Natural killer cell treated with Interleukin-12 subunit alpha and Interleukin-12 subunit beta and Interleukin-15 and Interleukin-18, amount 100 ng/mL, for 72 hours (primary cell): ENCODE measurements around the gene GFAP. TPM values are rescaled to one million over a fixed set of nuclear protein-coding genes. Genes with fewer than 3 reads are reported as not detected.
A peak's percentile ranks its signal among the peaks of the same experiment; 100 is the strongest.

Experiments
- ATAC-seq, 2 donors: fragments of 150-1000 bp; cut with Tn5 transposase in 1 of 2; sonication (Bioruptor Pico), chemical (Tn5 transposase) in 1 of 2; 2 replicates each; pipeline ENCODE4 v1.10.0; 2021
- DNase-seq: peaks from one replicate; pipeline ENCODE4 v3.0.0; 2022; ENCODE audit warnings: low spot score
- H3K27ac Mint-ChIP-seq, 2 donors: 1 replicate in 1 of 2; 2 replicates in 1 of 2; pipeline ENCODE4 v1.8.0; 2022; ENCODE audit warnings: mixed read lengths in 2 of 2, mild to moderate bottlenecking in 1 of 2, moderate library complexity in 1 of 2
- H3K27me3 Mint-ChIP-seq, 2 donors: 1 replicate in 1 of 2; 2 replicates in 1 of 2; pipeline ENCODE4 v1.8.0; 2022; ENCODE audit warnings: mixed read lengths in 2 of 2
- H3K36me3 Mint-ChIP-seq: one replicate; pipeline ENCODE4 v1.8.0; 2022; ENCODE audit warnings: mixed read lengths
- H3K4me1 Mint-ChIP-seq, 2 donors: 1 replicate in 1 of 2; 2 replicates in 1 of 2; pipeline ENCODE4 v1.8.0; 2022; ENCODE audit warnings: low read depth in 2 of 2, mixed read lengths in 2 of 2, mild to moderate bottlenecking in 1 of 2
- H3K4me3 Mint-ChIP-seq: one replicate; pipeline ENCODE4 v1.8.0; 2022; ENCODE audit warnings: mixed read lengths
- H3K9me3 Mint-ChIP-seq: 2 replicates; pipeline ENCODE4 v1.8.0; 2022; ENCODE audit warnings: mixed read lengths
- total RNA-seq, 2 donors: library from RNA; stranded (reverse); gene quantifications; one replicate each; pipeline ENCODE4 v1.2.3, GENCODE V29; 2022

GFAP gene
- total RNA-seq, 2 donors from 2014 or later: not detected

DNA sequence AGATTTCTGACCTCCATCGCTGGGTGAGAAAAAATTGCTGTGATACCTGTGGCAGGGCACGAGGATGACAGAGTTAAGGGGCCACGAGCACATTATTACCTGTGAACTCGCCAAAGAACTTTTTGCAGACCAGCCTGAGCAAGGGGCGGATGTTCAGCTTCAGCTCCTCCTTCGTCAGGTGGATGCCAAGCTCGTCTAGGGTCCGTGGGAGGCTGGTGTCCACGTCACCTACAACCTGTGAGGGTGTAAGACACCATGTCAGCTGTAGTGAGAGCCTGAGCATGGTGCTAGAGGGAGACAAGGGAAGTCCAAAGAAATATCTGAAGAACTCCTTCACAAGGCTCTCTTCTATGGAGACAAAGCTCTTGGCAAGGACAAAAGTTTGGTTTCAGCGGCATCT, 50.5 kb downstream of the GFAP start:
- ATAC-seq: no peak
- Mint-ChIP-seq H3K4me3 (no peak overlapping the region), H3K27ac (no peak overlapping the region), H3K27me3 (no peaks in the 10 kb centered on the region), H3K4me1 (no peaks in the 10 kb centered on the region), H3K9me3 (no peaks in the 10 kb centered on the region), H3K36me3 (peaks cover 34% of the 10 kb centered on the region)
- no peak for DNase-seq

DNA sequence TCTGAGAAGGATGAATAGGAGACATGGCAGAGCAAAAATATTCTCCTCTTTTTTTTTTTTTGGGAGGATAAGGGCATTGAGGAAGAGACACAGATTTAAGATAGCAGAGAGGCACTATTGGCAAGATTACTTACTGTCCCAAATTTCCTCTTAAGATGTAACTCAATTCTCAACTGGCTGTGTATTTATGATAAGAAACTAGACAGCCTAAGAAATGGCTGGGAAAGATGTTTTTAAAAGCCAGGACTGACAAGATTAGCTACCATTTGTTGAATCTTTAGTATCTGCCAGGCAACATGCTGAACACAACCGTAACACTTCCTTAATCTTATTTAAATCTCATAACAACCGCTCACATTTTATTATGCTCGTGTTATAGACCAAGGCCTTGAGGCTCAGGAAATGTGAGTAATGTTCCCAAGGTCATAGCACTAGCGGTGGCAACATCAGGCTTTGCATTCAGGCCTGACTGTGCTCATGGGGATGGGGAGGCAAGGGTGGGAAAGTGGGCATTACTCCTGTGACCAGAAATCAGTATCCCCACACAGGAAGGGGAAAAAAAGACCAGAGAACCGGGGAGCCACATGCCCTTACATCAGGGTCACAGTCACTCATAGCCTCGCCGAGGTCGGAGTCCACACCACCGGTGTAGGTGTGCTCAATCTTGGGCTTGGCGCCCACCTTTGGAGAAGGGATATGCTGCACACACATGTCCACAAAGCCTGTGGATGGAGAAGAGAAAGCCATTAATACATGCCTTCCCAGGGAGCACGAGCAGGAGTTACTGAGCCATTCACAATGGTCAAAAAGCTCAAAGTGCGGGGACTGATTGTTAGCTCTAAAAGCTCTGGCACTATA, 52.0 kb downstream of the GFAP start:
- Mint-ChIP-seq H3K9me3 (no peaks in the 10 kb centered on the region), H3K27ac (no peak overlapping the region), H3K4me3 (no peak overlapping the region), H3K4me1 (no peaks in the 10 kb centered on the region), H3K36me3 (peaks cover 28% of the 10 kb centered on the region), H3K27me3 (no peaks in the 10 kb centered on the region)
- DNase-seq (no peak), ATAC-seq (no peak)

DNA sequence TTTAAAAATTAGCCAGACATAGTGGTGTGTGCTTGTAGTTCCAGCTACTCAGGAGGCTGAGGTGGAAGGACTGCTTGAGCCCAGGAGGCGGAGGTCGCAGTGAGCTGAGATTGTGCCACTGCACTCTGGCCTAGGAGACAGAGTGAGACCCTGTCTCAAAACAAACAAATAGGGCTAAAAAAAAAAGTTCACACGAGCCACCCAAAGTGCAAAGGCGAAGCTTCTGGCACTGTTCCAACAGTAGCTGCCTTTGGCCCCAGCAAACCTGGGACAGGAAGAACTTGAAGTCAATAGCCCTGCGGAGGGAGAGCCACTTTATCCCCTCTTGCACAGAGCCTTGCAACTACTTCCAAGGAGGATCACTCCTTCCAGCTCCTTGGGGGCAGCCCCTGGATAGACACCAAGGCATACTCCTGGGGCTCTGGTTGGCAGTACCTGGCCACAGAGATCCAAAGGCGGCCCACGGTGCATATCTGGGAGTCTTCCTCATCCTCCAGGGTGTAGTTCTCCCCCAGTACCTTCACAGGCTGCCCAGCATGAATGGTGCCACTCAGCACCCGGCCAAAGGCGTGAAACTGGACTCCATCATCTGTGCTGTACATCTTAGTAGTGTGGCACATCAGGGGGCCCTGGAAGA, 52.9 kb downstream of the GFAP start:
- DNase-seq: no peak
- H3K27ac Mint-ChIP-seq: no peak overlapping the region
- no peak overlapping the region for H3K4me3 Mint-ChIP-seq
- H3K4me1 Mint-ChIP-seq: no peaks in the 10 kb centered on the region
- ATAC-seq: peak in 1 of 2 donors; percentile 24
- peaks cover 28% of the 10 kb centered on the region for H3K36me3 Mint-ChIP-seq
- H3K9me3 Mint-ChIP-seq: no peaks in the 10 kb centered on the region
- H3K27me3 Mint-ChIP-seq: no peaks in the 10 kb centered on the region

DNA sequence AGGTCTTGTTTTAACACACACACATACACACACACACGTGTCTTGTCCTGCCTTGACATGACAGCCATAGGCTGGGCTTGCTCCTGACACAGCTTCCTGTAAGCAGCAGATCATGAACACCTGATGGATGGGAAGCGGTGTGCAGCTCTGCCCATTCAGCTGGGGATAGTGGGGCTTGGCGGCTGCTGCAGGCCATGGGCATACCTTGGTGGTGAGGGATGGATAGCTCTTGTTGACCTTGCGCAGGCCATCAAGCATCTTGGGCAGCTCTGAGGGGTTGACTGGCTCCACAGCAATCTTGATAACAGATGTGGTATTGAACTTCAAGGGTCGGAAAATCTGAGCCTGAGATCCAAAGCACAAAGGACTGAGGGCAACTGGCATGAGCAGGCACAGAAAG, 55.6 kb downstream of the GFAP start:
- ATAC-seq: no peak
- Mint-ChIP-seq H3K27me3 (no peaks in the 10 kb centered on the region), H3K4me1 (no peaks in the 10 kb centered on the region), H3K9me3 (no peaks in the 10 kb centered on the region), H3K4me3 (no peak overlapping the region), H3K27ac (no peak overlapping the region), H3K36me3 (peaks cover 32% of the 10 kb centered on the region)
- no peak for DNase-seq

DNA sequence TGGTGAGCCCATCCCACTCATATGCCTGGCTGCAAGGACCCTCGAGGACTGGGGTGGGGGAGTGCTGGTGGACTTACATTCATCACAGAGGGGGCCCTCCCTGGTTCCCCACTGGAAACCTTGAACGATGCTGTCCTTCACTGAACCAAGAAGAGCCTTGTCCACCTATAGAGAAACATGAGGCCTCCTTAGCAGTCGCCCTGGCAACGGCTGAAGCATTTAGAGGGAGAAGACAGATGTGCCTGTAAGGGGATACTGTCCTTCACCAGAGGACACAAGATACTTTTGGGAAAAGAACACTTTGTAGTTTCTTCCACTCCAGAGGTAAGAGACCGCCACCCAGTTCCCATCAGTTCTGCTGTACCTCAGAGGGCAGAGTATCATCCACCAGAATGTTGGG, 61.1 kb downstream of the GFAP start:
- DNase-seq (no peak), ATAC-seq (no peak)
- H3K36me3 Mint-ChIP-seq: peaks cover 8% of the 10 kb centered on the region
- no peak overlapping the region for H3K4me3 Mint-ChIP-seq
- peaks cover 5% of the 10 kb centered on the region in 2 donors for H3K4me1 Mint-ChIP-seq
- no peaks in the 10 kb centered on the region for H3K27me3 Mint-ChIP-seq
- no peaks in the 10 kb centered on the region for H3K9me3 Mint-ChIP-seq
- no peak overlapping the region for H3K27ac Mint-ChIP-seq

Other genes with a start within 250 kb of the GFAP start
- 10 to 100 TPM; 27.6 to 36.0 TPM for gene CCDC43, start 225.7 kb downstream of the GFAP start, total RNA-seq
- 10 to 100 TPM; 18.0 to 48.1 TPM for gene DBF4B, start 206.8 kb downstream of the GFAP start, total RNA-seq
- under 1 TPM; 0.31 to 0.53 TPM for gene ADAM11, start 156.5 kb downstream of the GFAP start, total RNA-seq
- 1 to 10 TPM; 1.4 to 2.5 TPM for gene GJC1, start 85.2 kb downstream of the GFAP start, total RNA-seq
- gene HIGD1B, start 67.6 kb downstream of the GFAP start, total RNA-seq: not detected
- gene EFTUD2, start 16.1 kb downstream of the GFAP start, total RNA-seq: 100 to 1,000 TPM; 192 to 232 TPM
- gene KIF18B, start 32.3 kb upstream of the GFAP start, total RNA-seq: 100 to 1,000 TPM in 1 of 2 donors, 10 to 100 TPM in 1; 26.5 to 100 TPM
- not detected for gene C1QL1, start 52.8 kb upstream of the GFAP start, total RNA-seq
- 10 to 100 TPM; 17.9 to 36.4 TPM for gene DCAKD, start 136.1 kb upstream of the GFAP start, total RNA-seq
- 100 to 1,000 TPM; 147 to 161 TPM for gene NMT1, start 145.8 kb upstream of the GFAP start, total RNA-seq
- gene PLCD3, start 217.0 kb upstream of the GFAP start, total RNA-seq: 1 to 10 TPM; 2.7 to 5.9 TPM
- 10 to 100 TPM in 1 of 2 donors, 1 to 10 TPM in 1; 8.3 to 14.8 TPM for gene ACBD4, start 220.2 kb upstream of the GFAP start, total RNA-seq
- 10 to 100 TPM; 48.0 to 66.9 TPM for gene HEXIM1, start 233.0 kb upstream of the GFAP start, total RNA-seq
- gene HEXIM2, start 246.4 kb upstream of the GFAP start, total RNA-seq: 10 to 100 TPM in 1 of 2 donors, 1 to 10 TPM in 1; 6.1 to 10.7 TPM